SKM-1 (cell line): Measurements from ENCODE around the gene RPL39L.

Experiments
- DNase-seq: peaks from one replicate; lab custom pipeline; 2025; ENCODE audit not compliant: unreplicated experiment; lab: John Stamatoyannopoulos, UW

RPL39L gene

GRCh38 chr3:187101184-187102072 lies 37.9 kb downstream of the RPL39L start:
- no peak for DNase-seq

DNA sequence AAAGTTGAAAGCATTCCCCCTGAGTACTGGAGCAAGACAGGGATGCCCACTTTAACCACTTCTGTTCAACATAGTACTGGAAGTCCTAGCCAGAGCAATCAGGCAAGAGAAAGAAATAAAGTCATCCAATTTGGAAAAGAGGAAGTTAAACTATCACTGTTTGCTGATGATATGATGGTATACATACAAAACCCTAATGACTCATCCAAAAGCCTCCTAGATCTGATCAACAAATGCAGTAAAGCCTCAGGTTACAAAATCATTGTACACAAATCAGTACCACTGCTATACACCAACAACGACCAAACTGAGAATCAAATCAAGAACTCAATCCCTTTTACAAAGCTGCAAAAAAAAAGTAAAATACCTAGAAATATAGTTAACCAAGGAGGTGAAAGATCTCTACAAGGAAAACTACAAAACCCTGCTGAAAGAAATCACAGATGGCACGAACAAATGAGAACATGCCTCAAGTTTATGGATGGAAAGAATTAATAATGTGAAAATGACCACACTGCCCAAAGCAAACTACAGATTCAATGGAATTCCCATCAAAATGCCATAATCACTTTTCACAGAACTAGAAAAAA lies 40.3 kb downstream of the RPL39L start:
- no peak for DNase-seq

- DNase-seq = no peak
Measured at GRCh38 chr3:187093320-187093719, 46.0 kb downstream of the RPL39L start.

DNA sequence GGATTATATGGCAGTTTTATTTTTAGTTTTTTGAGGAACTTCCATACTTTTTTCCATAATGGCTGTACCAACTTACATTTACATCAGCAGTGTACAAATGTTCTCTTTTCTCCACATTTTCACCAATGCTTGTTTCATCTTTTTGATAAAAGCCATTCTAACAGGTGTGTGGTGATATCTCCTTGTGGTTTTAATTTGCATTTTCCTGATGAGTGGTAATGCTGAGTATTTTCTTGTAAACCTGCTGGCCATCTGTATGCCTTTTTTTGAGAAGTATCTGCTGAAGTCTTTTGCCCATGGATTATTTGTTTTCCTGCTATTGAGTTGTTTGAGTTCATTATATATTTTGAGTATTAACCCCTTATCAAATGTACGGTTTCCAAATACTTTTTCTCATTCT lies 50.6 kb downstream of the RPL39L start:
- no peak for DNase-seq

GRCh38 chr3:187086831-187087230 lies 52.5 kb downstream of the RPL39L start:
- DNase-seq = no peak

GRCh38 chr3:187085933-187086332 lies 53.4 kb downstream of the RPL39L start:
- DNase-seq = no peak

GRCh38 chr3:187085021-187085666 lies 54.2 kb downstream of the RPL39L start:
- DNase-seq = no peak

DNA sequence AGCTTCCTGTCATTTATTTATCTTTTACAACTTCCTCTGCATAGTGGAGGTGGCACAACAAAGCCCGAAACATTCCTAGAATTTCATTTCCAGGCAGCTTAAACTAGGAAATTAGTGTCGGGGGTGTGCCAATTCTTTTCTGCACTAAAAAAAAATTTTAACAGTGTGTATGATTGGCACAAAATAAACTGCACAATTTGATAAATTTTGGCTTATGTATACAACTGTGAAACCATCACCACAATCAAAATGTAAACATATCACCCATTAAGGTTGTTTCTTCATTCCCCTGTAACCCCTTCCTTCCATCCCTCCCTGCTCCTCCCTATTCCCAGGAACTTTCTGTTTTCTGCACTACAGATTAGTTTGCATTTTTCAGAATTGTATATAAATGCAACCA lies 54.7 kb downstream of the RPL39L start:
- DNase-seq = no peak

DNA sequence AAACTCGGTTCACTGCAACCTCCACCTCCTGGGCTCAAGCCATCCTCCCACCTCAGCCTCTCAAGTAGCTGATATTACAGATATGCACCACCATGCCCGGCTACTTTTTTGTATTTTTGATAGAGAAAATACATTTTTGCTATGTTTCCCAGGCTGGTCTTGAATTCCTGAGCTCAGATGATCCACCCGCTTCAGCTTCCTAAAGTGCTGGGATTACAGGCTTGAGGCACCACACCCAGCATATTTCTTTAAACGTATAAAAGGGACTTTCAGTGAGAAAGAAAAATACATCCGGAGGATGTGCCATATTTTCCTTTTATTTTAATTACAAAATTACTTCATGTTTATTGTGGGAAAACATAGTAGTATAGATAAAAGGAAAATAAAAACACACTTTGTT lies 55.2 kb downstream of the RPL39L start:
- DNase-seq = no peak

GRCh38 chr3:187082758-187083375 lies 56.4 kb downstream of the RPL39L start:
- DNase-seq = no peak

DNA sequence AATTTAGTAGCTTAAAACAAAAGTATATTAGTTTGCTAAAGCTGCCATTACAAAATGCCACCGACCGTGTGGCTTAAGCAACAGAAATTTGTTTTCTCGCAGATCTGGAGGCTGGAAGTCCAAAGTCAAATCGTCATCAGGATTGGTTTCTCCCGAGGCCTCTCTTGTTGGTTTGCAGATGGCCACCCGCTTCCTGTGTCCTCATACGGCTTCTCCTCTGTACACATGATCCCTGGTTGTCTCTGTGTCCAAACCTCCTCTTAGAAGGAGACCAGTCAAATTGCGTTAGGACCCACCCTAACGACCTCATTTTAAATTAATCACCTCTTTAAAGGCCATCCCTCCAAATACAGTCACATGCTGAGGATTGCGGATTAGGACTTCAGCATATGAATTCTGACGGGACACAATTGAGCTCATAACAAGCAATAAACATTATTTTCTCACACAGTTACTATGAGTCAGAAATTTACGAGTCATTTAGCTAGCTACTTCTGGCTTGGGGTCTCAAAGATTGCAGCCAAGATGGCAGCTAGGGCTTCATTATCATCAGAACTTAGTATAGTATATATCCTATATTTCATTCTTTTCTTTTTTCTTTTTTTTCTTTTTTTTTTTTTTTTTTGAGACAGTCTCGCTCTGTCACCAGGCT lies 58.4 kb downstream of the RPL39L start:
- no peak for DNase-seq

DNA sequence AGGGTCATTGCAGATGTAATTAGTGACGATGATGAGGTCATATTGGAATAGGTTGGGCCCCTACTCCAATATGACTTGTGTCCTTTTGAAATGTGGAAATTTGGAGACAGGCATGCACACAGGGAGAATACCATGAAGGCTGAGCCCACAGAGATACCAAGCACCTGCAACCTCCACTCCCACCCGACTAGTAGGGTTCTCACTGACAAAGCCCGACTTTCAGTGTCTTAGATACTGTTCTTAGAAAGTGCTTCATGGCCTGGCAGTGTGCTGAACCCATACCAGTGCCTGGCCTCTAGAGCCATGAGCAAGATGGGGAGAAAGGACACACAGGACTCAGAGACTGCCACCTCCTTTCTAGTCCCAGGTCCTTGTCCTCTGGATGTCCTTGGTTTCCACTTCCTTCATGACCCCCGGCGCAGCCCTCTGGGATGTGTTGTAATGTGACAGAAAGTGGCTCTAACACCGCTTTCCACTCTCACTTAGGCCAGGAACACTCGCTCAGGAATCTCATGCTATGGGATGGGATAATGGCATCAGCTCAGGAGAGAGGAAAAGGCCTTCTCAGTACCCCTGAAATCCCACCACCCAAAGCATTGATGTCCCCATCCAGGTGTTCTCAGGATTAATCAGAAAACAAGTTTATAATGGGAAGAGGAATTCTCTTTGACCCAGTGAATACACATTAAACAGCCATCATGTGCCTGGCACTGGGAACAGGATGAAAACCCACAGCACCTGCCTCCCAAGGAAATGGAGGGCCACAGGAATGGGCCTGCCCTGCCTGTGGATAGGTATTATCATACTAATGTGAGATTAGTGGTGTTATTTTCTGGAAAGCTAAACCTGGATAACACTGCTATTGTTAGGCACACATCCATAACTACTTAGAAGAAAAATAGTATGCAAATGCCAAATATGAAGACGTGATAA lies 59.9 kb downstream of the RPL39L start:
- no peak for DNase-seq

DNA sequence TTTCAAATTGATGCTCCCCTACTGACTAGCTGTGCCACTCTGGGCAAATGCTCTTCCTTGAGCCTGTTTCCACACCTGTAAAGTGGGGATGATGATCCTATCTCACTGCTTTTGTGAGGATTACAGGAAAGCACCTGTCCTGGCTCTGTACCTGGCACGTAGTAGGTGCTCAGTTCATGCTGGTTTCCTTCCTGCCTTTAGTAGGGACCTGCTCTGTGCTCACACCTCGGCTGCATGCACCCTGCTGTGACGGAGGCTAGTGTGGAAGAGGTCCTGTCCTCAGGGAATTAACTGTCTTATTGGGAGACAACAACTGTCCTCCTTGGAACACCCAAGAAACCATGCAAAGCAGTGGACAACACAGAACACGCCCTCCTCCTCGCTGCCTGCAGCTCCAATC lies 61.8 kb downstream of the RPL39L start:
- DNase-seq = no peak

- no peak for DNase-seq
Measured at GRCh38 chr3:187077085-187077484, 62.2 kb downstream of the RPL39L start.

DNA sequence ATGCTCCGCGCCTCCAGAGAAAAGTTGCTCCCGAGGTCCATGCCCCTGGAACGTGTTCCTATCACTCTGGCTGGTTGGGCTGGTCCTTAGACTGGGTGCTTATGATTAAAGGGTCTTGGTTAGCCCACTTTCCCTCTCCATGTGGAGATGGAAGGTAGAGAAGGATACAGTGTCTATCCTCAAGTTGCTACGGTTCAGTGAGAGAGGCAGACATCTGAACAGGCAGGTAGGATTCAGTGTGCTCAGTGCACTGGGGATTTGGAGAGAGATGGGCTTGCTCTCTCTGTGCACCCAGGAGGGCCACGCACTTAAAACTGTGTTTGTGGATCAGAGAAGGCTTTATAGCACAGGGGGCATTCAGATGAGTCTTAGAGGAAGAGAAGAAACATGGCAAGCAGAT lies 63.0 kb downstream of the RPL39L start:
- DNase-seq = no peak

- no peak for DNase-seq
Measured at GRCh38 chr3:187074846-187075245, 64.5 kb downstream of the RPL39L start.

- DNase-seq = no peak
Measured at GRCh38 chr3:187073581-187074098, 65.7 kb downstream of the RPL39L start.

DNA sequence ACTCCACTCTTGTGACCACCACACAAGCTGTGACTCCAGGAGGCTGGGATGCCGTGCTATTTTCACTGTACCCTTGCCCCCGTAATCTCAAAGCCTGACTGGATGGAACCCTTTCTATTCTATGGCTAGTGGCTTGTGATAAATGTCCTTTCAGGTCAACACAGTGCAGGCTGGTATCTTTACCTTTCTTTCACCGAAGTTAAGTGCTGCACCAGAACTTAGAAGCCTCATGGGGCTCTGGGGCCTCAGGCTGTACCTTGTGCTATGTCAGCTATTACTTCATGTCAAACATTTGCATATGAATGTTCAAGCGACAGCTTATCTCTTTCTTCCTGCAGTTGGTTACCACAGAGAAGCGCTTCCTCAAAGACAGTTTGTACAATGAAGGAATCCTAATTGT lies 66.8 kb downstream of the RPL39L start:
- DNase-seq = no peak

- DNase-seq = no peak
Measured at GRCh38 chr3:187072102-187072501, 67.2 kb downstream of the RPL39L start.
